CD4-positive, alpha-beta T cell (primary cell): ENCODE measurements around the gene LRRC52. TPM values are rescaled to one million over a fixed set of nuclear protein-coding genes. Genes with fewer than 3 reads are reported as not detected.

Experiments
- ATAC-seq: fragments of 200-7000 bp; cut with Tn5 transposase; one replicate; pipeline ENCODE4 v1.10.0; 2022; ENCODE audit warnings: mild to moderate bottlenecking; ENCODE audit not compliant: poor library complexity
- CTCF ChIA-PET: fragments of 350-600 bp; sonication (Branson Sonifier 250); formaldehyde crosslinking; loops from one replicate; lab custom pipeline; 2021; ENCODE audit warnings: antibody characterized with exemption, inconsistent platforms; lab: Charles Lee
- POLR2A ChIA-PET: fragments of 350-600 bp; sonication (Branson Sonifier 250); formaldehyde crosslinking; loops from one replicate; lab custom pipeline; 2021; ENCODE audit warnings: antibody characterized with exemption, inconsistent platforms; lab: Charles Lee
- DNase-seq, 14 experiments: peaks; one replicate each; pipeline ENCODE4 v3.0.0-alpha.2; 2013 to 2020; ENCODE audit warnings: mixed read lengths in 2 of 14
- H3K27ac ChIP-seq, 2 donors: one replicate each; pipeline versions ENCODE4 v1.5.1 to v1.7.0; 2013; ENCODE audit warnings: low read length in 2 of 2, low read depth in 1 of 2, mild to moderate bottlenecking in 1 of 2
- H3K27me3 ChIP-seq, 2 experiments: 1 replicate in 1 of 2; 2 replicates in 1 of 2; pipeline versions ENCODE4 v1.6.1 to v1.7.0; 2013; ENCODE audit warnings: low read length in 2 of 2, control low read depth in 1 of 2, mild to moderate bottlenecking in 1 of 2, moderate library complexity in 1 of 2; ENCODE audit not compliant: insufficient read depth in 2 of 2, control insufficient read depth in 1 of 2
- H3K36me3 ChIP-seq: one replicate; pipeline ENCODE4 v1.6.1; 2013; ENCODE audit warnings: low read length, control low read depth; ENCODE audit not compliant: insufficient read depth
- H3K4me1 ChIP-seq: one replicate; pipeline ENCODE4 v1.6.1; 2013; ENCODE audit warnings: low read length, control low read depth; ENCODE audit not compliant: insufficient read depth
- H3K4me3 ChIP-seq: one replicate; pipeline ENCODE4 v1.5.1; 2013; ENCODE audit warnings: mild to moderate bottlenecking, low read length, moderate library complexity
- H3K9me3 ChIP-seq, 2 experiments: 1 replicate in 1 of 2; 2 replicates in 1 of 2; pipeline versions ENCODE4 v1.6.1 to v1.7.0; 2013; ENCODE audit warnings: low read length in 2 of 2, mild to moderate bottlenecking in 2 of 2, control low read depth in 1 of 2, moderate library complexity in 1 of 2; ENCODE audit not compliant: control insufficient read depth in 1 of 2, insufficient read depth in 1 of 2
- H3K27ac Mint-ChIP-seq: one replicate; pipeline ENCODE4 v1.8.0; 2020; ENCODE audit warnings: mixed read lengths
- H3K27me3 Mint-ChIP-seq: one replicate; pipeline ENCODE4 v1.8.0; 2021; ENCODE audit warnings: mixed read lengths
- H3K36me3 Mint-ChIP-seq: one replicate; pipeline ENCODE4 v1.8.0; 2021; ENCODE audit warnings: low read depth, mixed read lengths
- H3K4me1 Mint-ChIP-seq: one replicate; pipeline ENCODE4 v1.8.0; 2021; ENCODE audit warnings: low read depth, mixed read lengths
- H3K4me3 Mint-ChIP-seq: one replicate; pipeline ENCODE4 v1.8.0; 2020; ENCODE audit warnings: mild to moderate bottlenecking, mixed read lengths
- H3K9me3 Mint-ChIP-seq: one replicate; pipeline ENCODE4 v1.8.0; 2020; ENCODE audit warnings: mixed read lengths
- intact Hi-C, 2 experiments: fragments of 100-400 bp; cut with DNase I in 1 of 2; cut with micrococcal nuclease in 1 of 2; formaldehyde crosslinking; loops; one replicate each; pipeline versions ENCODE4 v1.15.1 to v1.9.0; 2023 to 2025; cut with DNase I, micrococcal nuclease
- total RNA-seq, 174 experiments: library from RNA in 2 of 174; stranded (reverse) in 2 of 174; gene quantifications; one replicate each; pipeline ENCODE4 v1.2.3 and lab custom pipeline; 2021 to 2026
- TF ChIP-seq, protein P1 (sequence below): fragments of 200-600 bp; IDR thresholded peaks from one replicate; pipeline ENCODE4 v1.8.0; 2022; ENCODE audit warnings: antibody characterized with exemption, mild to moderate bottlenecking

Gene LRRC52
- total RNA-seq, 2 experiments from 2014 or later, result not detected

DNA sequence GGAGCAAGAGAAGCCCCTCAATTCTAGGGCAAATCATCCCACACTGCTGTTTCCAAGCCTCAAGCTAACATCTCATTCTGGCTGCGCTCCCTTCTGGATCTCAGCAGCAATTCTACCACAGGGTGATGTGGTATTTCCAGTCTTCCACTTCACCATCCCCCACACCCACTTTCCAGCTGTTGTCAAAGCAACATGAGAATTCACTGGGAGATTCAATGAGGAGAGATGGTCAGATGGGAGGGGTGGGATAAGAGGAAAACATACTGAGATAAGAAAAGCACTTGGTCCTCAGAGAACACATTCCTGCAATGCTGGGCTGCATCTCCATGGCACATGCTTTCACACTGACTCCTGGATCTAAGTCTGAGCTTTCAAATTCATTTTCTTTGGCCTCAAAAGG is 47.3 kb upstream of the LRRC52 start:
- Histone ChIP-seq H3K27me3 (peaks cover under 1 to 2% of the 10 kb centered on the region in 2 experiments), H3K27ac (no peak overlapping the region), H3K36me3 (no peaks in the 10 kb centered on the region), H3K9me3 (no peaks in the 10 kb centered on the region), H3K4me1 (no peaks in the 10 kb centered on the region), H3K4me3 (no peak overlapping the region)
- no peak for DNase-seq
- H3K4me1 Mint-ChIP-seq, result no peaks in the 10 kb centered on the region
- intact Hi-C loops, result no loop called here
- no peaks in the 10 kb centered on the region for H3K9me3 Mint-ChIP-seq
- ATAC-seq, result no peak
- no peak overlapping the region for H3K27ac Mint-ChIP-seq
- peaks cover 40% of the 10 kb centered on the region for H3K27me3 Mint-ChIP-seq
- no peak overlapping the region for H3K4me3 Mint-ChIP-seq
- TF ChIP-seq, protein P1, sequence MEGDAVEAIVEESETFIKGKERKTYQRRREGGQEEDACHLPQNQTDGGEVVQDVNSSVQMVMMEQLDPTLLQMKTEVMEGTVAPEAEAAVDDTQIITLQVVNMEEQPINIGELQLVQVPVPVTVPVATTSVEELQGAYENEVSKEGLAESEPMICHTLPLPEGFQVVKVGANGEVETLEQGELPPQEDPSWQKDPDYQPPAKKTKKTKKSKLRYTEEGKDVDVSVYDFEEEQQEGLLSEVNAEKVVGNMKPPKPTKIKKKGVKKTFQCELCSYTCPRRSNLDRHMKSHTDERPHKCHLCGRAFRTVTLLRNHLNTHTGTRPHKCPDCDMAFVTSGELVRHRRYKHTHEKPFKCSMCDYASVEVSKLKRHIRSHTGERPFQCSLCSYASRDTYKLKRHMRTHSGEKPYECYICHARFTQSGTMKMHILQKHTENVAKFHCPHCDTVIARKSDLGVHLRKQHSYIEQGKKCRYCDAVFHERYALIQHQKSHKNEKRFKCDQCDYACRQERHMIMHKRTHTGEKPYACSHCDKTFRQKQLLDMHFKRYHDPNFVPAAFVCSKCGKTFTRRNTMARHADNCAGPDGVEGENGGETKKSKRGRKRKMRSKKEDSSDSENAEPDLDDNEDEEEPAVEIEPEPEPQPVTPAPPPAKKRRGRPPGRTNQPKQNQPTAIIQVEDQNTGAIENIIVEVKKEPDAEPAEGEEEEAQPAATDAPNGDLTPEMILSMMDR, result no peak
- no peaks in the 10 kb centered on the region for H3K36me3 Mint-ChIP-seq
- ChIA-PET POLR2A (no interaction called here), CTCF (no interaction called here)

DNA sequence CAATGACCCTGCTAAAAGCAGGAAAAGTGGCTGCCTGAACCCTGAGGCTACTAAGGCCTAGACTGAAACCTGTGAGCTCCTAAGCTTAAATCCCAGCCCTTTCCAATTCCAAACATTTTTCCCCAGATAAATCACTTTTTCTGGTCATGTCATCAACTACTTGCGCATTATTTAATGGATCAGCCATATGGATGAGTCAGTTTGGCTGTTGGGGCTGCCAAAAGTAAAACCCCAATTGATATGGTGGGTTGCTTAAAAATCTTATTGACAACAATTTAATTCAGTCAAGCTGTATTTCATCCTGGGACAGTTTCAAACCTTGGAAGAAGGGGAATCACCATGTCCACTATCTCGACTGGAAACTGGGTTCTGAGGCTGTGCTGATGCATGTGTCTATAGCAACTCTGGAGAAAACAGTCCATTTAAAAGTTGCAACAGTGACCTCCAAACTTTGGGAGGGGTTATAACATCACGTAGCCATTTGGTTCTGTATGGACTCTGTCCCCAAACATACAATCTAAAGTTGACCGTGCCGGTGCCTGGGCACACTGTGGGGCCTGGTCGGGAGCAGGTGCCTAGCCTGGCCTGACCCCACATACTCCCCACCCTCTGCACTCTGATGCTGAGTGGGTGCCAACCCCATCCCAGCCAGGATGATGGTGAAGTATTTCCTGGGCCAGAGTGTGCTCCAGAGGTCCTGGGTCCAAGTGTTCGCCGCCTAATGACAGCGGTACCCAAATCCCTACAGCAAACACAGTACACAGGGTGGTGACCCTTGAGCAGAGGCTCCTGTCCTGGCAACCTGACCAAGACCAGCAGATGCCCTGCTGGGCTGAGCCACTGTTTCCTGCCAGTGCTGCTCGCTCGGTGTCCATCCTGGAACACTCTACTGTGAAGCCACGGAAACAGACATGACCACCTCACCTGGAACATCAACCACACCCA is 46.5 kb upstream of the LRRC52 start:
- TF ChIP-seq, protein P1, result no peak
- Histone ChIP-seq H3K27me3 (peaks cover 3 to 9% of the 10 kb centered on the region in 2 experiments), H3K9me3 (no peaks in the 10 kb centered on the region), H3K4me3 (no peak overlapping the region), H3K27ac (no peak overlapping the region), H3K36me3 (no peaks in the 10 kb centered on the region), H3K4me1 (no peaks in the 10 kb centered on the region)
- POLR2A ChIA-PET, result no interaction called here
- DNase-seq, result no peak
- no peak overlapping the region for H3K27ac Mint-ChIP-seq
- H3K9me3 Mint-ChIP-seq, result no peaks in the 10 kb centered on the region
- no peaks in the 10 kb centered on the region for H3K36me3 Mint-ChIP-seq
- H3K27me3 Mint-ChIP-seq, result peaks cover 44% of the 10 kb centered on the region
- ATAC-seq, result no peak
- H3K4me1 Mint-ChIP-seq, result no peaks in the 10 kb centered on the region
- intact Hi-C loops, result no loop called here
- no peak overlapping the region for H3K4me3 Mint-ChIP-seq
- CTCF ChIA-PET, result no interaction called here

DNA sequence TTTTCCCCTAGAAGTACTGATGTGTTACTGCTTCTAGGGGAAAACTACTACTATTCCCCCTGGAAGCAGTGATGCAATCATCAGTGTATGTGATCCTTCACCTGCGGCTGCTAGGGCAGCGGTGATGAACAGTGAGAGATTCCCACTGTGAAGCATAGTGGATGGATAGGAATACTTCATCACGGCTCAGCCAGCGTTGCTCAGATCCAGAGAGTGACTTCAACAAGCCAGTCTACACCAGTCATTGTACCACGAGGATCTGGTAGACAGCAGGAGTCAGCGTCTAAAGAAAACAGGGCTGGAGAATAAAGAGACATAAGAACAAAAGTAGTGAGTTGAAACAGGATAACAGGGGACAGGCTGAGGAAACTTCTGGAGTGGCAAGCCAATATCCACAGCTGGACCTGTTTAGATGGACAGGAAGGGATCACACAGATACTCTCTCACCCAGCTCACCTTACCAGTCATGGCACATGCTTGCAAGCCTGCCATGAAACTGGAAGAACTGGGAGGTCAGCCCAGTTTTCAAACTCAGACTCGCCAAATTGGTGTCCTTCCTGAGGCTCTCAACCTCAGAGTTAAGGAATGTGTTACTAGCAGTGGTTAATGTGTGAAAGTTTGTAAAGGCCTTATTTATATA is 42.4 kb upstream of the LRRC52 start:
- Mint-ChIP-seq H3K9me3 (no peaks in the 10 kb centered on the region), H3K36me3 (no peaks in the 10 kb centered on the region), H3K4me3 (no peak overlapping the region), H3K27ac (no peak overlapping the region), H3K27me3 (peaks cover 44% of the 10 kb centered on the region), H3K4me1 (no peaks in the 10 kb centered on the region)
- ChIA-PET POLR2A (no interaction called here), CTCF (no interaction called here)
- H3K9me3 ChIP-seq, result no peaks in the 10 kb centered on the region
- ATAC-seq, result no peak
- intact Hi-C loops, result no loop called here
- DNase-seq, result no peak
- TF ChIP-seq, protein P1, result no peak
- H3K27ac ChIP-seq, result no peak overlapping the region
- H3K4me3 ChIP-seq, result no peak overlapping the region
- no peaks in the 10 kb centered on the region for H3K4me1 ChIP-seq
- no peaks in the 10 kb centered on the region for H3K36me3 ChIP-seq
- H3K27me3 ChIP-seq, result peaks cover 3 to 9% of the 10 kb centered on the region in 2 experiments
